ENCODE data around the gene NFKB2.
A peak's percentile ranks its signal among the peaks of the same experiment; 100 is the strongest.

Gene NFKB2

GRCh38 chr10:102409604-102410428 lies 14.3 kb downstream of the NFKB2 start:
- DNase-seq: no peak

DNA sequence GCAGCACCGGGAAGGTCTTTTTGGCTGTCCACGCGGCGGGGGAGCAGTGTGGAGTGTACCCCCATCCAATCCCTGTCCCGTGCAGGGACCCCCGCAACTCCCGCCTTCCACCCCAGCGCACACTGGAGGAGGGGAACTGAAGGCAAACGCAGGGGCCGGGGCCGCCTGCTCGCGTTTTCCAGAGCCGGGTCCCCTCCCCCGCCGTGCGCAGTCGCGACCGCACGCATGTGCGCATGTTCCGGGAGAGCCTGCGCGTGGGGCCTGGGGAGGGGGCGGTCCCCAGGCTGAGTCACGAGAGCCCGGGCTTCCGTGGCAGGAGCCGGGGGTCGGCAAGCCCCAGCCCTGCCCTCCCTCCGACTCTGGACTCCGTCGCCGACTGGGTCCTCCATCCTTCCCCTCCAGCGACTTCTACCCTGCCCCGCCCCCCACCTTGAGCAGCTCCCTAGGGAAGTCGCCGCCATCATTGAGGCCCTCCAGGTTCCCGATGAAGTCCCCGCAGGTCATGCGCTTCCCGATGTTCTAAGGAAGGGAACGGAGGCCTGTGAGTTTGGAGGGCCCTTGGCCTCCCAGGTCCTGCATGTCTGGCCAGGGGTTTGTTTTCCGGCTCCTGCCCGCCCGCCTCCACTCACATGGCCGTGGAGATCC lies 15.0 kb downstream of the NFKB2 start:
- DNase-seq: no peak

GRCh38 chr10:102411341-102412255 lies 16.1 kb downstream of the NFKB2 start:
- DNase-seq: no peak

DNA sequence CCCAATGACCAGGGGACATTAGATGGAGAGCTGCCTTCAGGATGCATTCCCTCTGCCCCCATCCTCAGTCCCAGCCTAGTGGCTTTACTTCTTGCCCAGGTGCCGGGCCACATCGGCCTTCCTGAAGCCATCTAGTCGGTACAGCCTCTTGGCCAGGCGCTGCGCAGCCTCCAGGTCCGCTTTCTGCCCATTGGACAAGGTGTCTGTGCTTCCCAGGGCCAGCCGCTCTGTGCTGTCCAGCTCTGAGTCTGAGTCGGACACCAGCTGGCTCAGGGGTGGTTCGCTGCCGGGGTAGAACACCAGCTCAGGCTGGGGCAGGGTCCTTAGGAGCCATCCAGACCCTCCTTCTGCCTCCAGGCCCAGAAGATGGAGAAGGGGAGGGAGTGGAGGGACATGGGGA lies 16.8 kb downstream of the NFKB2 start:
- no peak for DNase-seq

GRCh38 chr10:102413053-102413705 lies 17.7 kb downstream of the NFKB2 start:
- DNase-seq: peak; percentile 63

- no peak for DNase-seq
Measured at GRCh38 chr10:102413806-102414561, 18.5 kb downstream of the NFKB2 start.

DNA sequence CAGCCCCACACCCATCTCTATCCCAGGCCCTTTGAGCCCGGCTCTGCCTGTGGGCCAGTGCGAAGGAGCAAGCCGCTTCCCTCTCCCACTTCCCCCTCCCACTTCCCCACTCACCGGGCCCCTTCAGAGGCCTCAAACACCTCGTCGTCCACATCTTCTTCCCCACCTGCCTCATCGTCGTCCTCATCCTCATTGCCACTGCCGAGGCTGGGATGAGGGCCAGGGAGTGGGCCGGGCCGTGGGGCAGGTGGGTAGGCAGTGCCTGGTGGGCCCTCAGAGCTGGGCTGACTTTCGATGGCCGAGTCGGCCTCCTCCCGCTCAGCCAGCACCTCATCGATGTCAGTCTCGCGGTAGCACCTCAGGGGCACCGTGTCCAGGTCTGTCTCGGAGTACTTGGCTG lies 19.2 kb downstream of the NFKB2 start:
- no peak for DNase-seq

- DNase-seq: no peak
Measured at GRCh38 chr10:102416283-102416682, 20.8 kb downstream of the NFKB2 start.

GRCh38 chr10:102416695-102417094 lies 21.2 kb downstream of the NFKB2 start:
- DNase-seq: no peak

- peak; percentile 11 for DNase-seq
Measured at GRCh38 chr10:102418622-102419268, 23.2 kb downstream of the NFKB2 start, which contains the start of gene PSD. Gene PSD (minus strand): TSS chr10:102418785. CDS start chr10:102417038, 1,747 bp downstream.

DNA sequence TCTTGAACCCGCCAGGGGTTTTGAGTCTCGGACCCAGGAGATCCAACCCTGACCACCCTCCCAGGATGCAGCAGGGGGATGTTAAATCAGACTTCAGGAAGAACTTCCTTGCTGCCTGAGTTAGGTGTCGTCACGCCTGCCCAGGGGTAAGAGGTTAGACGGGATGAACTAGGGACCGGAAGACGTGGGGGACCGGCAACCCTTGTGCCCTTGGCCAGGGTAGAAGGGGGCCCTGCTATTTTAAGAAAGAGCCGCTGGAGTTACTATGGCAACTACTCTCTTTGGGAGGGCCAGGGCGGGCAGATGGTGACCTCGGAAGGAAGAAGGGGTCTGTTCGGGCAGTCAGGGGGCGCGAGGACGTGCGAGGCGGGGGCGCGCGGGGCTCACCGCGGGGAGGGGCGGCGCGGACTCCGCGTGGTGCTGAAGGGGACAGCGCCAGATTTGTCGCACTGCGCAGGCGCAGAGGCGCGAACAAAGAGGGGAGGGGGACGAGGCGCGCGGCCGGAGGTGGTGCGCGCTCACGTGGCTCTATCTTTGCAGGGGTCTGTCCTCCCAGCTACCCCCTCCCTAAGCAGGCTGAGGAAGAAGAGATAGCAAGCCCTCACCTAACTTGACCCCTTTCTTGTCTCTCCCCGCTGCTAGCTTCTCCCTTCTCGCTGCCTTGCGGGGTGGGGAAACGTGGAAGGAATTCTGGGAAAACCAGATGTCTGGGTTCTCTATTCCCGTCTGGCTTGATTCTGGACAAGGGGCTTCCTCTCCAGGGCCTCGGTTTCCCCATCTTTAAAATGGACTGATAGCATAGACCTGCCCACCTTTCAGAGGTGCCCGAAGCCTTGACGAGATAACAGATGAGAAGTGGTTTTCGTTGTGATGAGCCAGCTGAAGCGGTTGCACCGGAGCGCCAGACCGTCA lies 24.0 kb downstream of the NFKB2 start:
- DNase-seq: peak; percentile 61

- DNase-seq: no peak
Measured at GRCh38 chr10:102420181-102420713, 24.7 kb downstream of the NFKB2 start.

GRCh38 chr10:102420714-102421506 lies 25.4 kb downstream of the NFKB2 start, which contains the start of gene FBXL15:
Gene FBXL15 (plus strand): TSS chr10:102420836. CDS start chr10:102421130, 294 bp downstream.
- DNase-seq: peak; percentile 87

GRCh38 chr10:102421507-102421756 lies 25.9 kb downstream of the NFKB2 start:
- no peak for DNase-seq

DNA sequence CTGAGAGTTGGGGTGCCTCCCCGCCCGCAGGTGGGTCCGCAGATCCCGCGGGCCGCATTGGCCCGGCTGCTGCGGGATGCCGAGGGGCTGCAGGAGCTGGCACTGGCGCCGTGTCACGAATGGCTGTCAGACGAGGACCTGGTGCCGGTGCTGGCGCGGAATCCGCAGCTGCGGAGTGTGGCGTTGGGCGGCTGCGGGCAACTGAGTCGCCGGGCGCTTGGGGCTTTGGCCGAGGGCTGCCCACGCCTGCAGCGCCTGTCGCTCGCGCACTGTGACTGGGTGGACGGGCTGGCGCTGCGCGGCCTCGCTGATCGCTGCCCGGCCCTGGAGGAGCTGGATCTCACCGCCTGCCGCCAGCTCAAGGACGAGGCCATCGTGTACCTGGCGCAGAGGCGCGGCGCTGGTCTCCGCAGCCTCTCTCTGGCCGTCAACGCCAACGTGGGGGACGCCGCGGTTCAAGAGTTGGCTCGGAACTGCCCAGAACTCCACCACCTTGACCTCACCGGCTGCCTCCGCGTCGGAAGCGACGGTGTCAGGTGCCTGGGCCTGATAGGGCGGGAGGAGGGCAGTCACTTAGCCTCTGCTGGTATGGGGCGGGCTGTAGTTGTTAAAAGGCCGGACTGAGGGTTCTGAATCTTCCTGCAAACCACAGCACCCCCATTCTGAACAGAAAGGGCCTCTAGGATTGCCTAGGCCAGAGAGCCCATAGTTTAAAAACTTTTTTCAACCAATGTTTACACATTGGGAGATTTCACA lies 26.4 kb downstream of the NFKB2 start:
- no peak for DNase-seq

DNA sequence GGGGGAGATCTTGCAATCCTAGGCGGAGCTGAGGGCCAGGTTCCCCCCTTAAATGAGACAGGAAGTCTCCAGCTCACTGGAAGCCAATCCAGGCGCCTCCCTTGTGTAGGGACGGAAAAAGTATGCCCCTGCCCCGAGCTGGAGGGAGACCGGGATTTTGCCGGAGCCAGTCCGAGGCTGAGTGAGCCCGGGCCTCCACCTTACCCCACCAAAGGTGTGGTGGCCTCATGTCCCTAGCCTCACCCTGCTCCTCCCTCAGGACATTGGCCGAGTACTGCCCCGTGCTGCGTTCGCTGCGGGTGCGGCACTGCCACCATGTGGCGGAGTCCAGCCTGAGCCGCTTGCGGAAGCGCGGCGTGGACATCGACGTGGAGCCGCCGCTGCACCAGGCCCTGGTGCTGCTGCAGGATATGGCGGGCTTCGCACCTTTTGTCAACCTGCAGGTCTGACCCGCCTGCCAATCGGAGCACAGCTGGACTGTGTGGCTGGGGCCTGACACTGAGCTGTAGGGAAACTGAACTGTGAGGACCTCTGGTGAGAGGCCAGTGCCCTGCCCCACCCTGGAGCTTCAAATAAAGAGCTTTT lies 27.1 kb downstream of the NFKB2 start:
- peak; percentile 20 for DNase-seq

- no peak for DNase-seq
Measured at GRCh38 chr10:102423372-102423968, 28.0 kb downstream of the NFKB2 start.

- no peak for DNase-seq
Measured at GRCh38 chr10:102424145-102424544, 28.6 kb downstream of the NFKB2 start.
